Osteocyte (in vitro differentiated cells): Measurements from ENCODE around the gene SPG7. TPM values are rescaled to one million over a fixed set of nuclear protein-coding genes. Genes with fewer than 3 reads are reported as not detected.

Experiments used
- DNase-seq: peaks from one replicate; pipeline ENCODE4 v3.0.0; 2021; ENCODE audit warnings: mixed read lengths; ENCODE audit not compliant: unreplicated experiment; ENCODE audit errors: extremely low spot score
- H3K27ac Mint-ChIP-seq: one replicate; pipeline ENCODE4 v1.8.0; 2021; ENCODE audit warnings: mild to moderate bottlenecking, mixed read lengths; ENCODE audit not compliant: unreplicated experiment
- H3K27me3 Mint-ChIP-seq: one replicate; pipeline ENCODE4 v1.8.0; 2021; ENCODE audit warnings: mixed read lengths; ENCODE audit not compliant: unreplicated experiment
- H3K36me3 Mint-ChIP-seq: one replicate; pipeline ENCODE4 v1.8.0; 2021; ENCODE audit warnings: mixed read lengths; ENCODE audit not compliant: unreplicated experiment
- H3K4me1 Mint-ChIP-seq: one replicate; pipeline ENCODE4 v1.8.0; 2021; ENCODE audit warnings: mixed read lengths; ENCODE audit not compliant: unreplicated experiment
- H3K4me3 Mint-ChIP-seq: one replicate; pipeline ENCODE4 v1.8.0; 2021; ENCODE audit warnings: mild to moderate bottlenecking, moderate library complexity, mixed read lengths; ENCODE audit not compliant: unreplicated experiment
- H3K9me3 Mint-ChIP-seq: one replicate; pipeline ENCODE4 v1.8.0; 2021; ENCODE audit warnings: mixed read lengths; ENCODE audit not compliant: unreplicated experiment
- total RNA-seq: library from RNA; stranded (reverse); gene quantifications from 2 replicates; pipeline ENCODE4 v1.2.1, GENCODE V29; 2021
- TF ChIP-seq, protein P1 (sequence below): fragments of 200-600 bp; sonication (generic); IDR thresholded peaks from 2 replicates; pipeline ENCODE4 v1.5.0; 2021; ENCODE audit warnings: antibody characterized with exemption, mild to moderate bottlenecking, moderate library complexity

The SPG7 gene
- total RNA-seq, 1 donor from 2014 or later, result 125 TPM

DNA sequence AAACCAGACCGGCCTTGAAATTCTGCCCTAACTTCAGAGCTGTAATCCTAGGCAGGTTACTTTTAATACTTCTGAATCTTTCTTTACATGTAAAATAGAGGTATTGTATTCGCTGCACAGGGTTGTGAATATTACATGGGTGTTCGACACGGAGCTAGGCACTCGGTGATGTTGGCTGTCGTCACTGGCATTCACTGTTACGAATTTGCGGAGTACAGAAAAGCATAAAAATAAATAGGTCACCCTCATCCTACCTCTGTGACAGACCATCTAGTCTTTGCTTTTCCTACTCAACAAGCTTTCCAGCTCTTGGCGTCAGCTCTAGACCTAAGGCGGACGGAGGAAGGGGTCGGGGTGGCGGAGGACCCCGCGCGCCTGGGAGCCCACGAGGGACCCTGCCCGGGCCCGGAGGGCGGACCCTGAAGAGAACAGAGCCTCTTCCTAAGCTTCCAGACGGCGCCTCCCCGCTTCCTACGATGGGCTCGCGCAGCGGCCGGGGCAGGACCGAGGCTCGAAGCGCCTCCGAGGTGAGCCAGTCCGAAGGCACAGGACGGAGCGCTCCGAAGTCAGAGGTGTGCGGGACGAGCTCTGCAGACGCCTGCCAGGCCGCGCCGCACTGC is 879 bp upstream of the SPG7 start:
- Mint-ChIP-seq H3K9me3 (no peaks in the 10 kb centered on the region), H3K27ac (peak overlapping the region; percentile 47), H3K4me1 (peaks cover 33% of the 10 kb centered on the region), H3K36me3 (no peaks in the 10 kb centered on the region), H3K4me3 (peak overlapping the region; percentile 63), H3K27me3 (no peaks in the 10 kb centered on the region)
- DNase-seq, result no peak
- TF ChIP-seq, protein P1, sequence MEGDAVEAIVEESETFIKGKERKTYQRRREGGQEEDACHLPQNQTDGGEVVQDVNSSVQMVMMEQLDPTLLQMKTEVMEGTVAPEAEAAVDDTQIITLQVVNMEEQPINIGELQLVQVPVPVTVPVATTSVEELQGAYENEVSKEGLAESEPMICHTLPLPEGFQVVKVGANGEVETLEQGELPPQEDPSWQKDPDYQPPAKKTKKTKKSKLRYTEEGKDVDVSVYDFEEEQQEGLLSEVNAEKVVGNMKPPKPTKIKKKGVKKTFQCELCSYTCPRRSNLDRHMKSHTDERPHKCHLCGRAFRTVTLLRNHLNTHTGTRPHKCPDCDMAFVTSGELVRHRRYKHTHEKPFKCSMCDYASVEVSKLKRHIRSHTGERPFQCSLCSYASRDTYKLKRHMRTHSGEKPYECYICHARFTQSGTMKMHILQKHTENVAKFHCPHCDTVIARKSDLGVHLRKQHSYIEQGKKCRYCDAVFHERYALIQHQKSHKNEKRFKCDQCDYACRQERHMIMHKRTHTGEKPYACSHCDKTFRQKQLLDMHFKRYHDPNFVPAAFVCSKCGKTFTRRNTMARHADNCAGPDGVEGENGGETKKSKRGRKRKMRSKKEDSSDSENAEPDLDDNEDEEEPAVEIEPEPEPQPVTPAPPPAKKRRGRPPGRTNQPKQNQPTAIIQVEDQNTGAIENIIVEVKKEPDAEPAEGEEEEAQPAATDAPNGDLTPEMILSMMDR, result no peak

DNA sequence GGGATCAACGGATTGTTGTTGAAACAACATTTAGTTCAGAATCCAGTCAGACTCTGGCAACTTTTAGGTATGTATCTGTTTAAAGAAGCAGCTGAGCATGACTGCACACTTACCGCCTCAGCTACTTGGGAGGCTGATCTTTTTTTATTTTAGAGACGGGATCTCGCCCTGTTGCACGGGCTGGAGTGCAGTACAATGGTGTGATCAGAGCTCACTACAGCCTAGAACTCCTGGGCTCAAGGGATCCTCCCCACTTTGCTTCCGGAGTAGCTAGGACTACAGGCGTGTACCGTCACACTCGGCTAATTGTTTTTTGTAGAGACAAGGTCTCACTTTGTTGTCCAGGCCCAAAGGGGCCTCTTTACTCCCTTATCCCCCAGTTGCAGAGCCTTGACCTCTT is 2.3 kb downstream of the SPG7 start:
- Mint-ChIP-seq H3K9me3 (no peaks in the 10 kb centered on the region), H3K36me3 (peaks cover 10% of the 10 kb centered on the region), H3K4me3 (peak overlapping the region; percentile 29), H3K27me3 (no peaks in the 10 kb centered on the region), H3K27ac (no peak overlapping the region), H3K4me1 (peaks cover 24% of the 10 kb centered on the region)
- TF ChIP-seq, protein P1, result no peak
- DNase-seq, result no peak

DNA sequence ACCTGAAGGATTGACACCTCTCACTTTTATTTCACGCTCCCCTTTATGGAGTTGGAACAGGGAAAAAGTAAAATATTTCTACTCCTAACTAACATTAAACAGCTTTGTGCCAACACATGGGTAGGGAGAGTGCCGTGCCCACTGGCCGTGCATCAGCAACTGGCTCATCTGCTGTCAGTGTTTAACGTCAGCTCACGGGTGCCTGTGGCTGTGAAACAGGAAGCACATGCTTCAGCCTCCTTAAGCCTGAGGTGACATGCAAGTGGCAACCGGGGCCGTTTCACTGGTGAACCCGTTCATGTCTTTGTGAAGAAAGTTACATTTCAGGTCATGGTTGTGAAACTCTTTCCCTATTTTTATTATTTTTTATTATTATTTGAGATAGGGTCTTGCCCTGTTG is 3.2 kb downstream of the SPG7 start:
- no peaks in the 10 kb centered on the region for H3K27me3 Mint-ChIP-seq
- peaks cover 16% of the 10 kb centered on the region for H3K4me1 Mint-ChIP-seq
- no peak for DNase-seq
- no peak overlapping the region for H3K27ac Mint-ChIP-seq
- H3K9me3 Mint-ChIP-seq, result no peaks in the 10 kb centered on the region
- TF ChIP-seq, protein P1, result no peak
- peak overlapping the region; percentile 22 for H3K4me3 Mint-ChIP-seq
- peaks cover 10% of the 10 kb centered on the region for H3K36me3 Mint-ChIP-seq

DNA sequence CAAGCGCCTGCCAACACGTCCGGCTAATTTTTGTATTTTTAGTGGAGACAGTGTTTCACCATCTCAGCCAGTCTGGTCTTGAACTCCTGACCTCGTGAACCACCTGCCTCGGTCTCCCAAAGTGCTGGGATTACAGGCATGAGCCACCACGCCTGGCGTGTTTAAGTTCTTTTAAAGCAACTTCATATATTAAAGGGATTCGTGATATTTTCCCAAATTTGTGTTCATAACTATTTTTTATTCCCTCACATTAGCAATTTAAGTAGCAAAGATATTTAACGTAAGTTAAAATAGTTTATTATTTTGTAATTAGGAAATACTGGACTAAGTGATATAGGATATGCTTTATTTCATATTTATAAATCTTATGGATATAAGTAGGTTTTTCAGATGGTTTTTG is 4.2 kb downstream of the SPG7 start:
- Mint-ChIP-seq H3K36me3 (peaks cover 17% of the 10 kb centered on the region), H3K4me3 (no peak overlapping the region), H3K9me3 (no peaks in the 10 kb centered on the region), H3K27me3 (no peaks in the 10 kb centered on the region), H3K27ac (no peak overlapping the region), H3K4me1 (peaks cover 10% of the 10 kb centered on the region)
- DNase-seq, result no peak
- TF ChIP-seq, protein P1, result no peak

DNA sequence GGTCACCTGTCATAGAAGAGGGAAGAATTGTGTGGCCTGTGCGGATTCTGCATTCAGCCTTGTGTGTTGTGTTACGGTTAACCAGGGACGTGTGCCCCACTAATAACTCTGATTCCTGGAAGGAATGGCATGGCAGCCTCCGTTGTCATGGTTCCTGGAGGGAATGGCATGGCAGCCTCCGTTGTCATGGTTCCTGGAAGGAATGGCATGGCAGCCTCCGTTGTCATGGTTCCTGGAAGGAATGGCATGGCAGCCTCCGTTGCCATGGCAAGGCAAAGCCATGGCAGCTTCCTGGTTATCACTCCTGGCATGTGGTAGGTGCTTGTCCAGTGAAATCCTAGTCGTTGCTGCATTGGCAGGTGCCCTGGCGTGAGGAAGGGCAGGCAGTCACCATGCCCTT is 8.9 kb downstream of the SPG7 start:
- peaks cover 44% of the 10 kb centered on the region for H3K36me3 Mint-ChIP-seq
- H3K27ac Mint-ChIP-seq, result no peak overlapping the region
- H3K9me3 Mint-ChIP-seq, result no peaks in the 10 kb centered on the region
- no peak overlapping the region for H3K4me3 Mint-ChIP-seq
- DNase-seq, result no peak
- no peaks in the 10 kb centered on the region for H3K4me1 Mint-ChIP-seq
- H3K27me3 Mint-ChIP-seq, result no peaks in the 10 kb centered on the region
- TF ChIP-seq, protein P1, result no peak
